GM18867 (cell line): Measurements from ENCODE around the gene HSD3B7.

Experiments
- ATAC-seq: cut with Tn5 transposase; IDR thresholded peaks from one replicate; pipeline ENCODE4 v1.9.1; 2021; ENCODE audit warnings: mild to moderate bottlenecking, moderate library complexity; ENCODE audit not compliant: unreplicated experiment

Gene HSD3B7

DNA sequence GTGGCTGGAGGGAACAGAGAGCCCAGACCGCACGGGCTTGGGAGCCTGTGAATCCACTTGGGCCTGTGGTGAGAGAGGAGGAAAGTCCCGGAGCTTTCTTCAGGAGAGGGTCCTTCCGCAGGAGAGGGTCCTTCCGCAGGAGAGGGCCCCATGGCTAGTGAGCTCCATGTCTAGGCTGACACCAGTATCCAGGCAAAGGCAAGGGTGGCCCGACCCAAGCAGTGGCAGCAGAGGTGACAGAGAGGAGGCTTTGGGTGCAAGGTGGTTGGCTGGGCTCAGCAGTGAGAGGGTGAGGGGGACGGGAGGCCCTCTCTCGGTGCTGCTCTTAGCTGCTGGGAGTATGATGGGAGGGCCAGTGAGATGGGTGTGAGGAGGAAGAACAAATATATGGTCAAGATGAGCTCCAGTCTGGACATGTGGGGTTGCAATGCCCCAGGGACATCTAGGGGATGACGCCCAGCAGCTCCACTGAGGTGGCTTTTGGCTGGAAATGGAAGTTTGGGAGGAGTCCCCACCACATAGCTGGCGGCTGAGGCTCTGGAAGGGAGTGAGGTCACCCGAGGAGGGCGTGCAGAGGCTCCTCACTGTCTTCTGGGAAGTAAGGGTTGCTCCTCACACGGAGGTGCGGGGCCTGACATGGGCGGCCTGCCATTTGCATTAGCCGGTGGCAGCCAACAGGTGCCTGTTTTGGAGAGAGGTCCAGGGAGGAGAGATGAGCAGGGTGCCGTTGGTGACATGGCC, 2.3 kb upstream of the HSD3B7 start:
- no peak for ATAC-seq

DNA sequence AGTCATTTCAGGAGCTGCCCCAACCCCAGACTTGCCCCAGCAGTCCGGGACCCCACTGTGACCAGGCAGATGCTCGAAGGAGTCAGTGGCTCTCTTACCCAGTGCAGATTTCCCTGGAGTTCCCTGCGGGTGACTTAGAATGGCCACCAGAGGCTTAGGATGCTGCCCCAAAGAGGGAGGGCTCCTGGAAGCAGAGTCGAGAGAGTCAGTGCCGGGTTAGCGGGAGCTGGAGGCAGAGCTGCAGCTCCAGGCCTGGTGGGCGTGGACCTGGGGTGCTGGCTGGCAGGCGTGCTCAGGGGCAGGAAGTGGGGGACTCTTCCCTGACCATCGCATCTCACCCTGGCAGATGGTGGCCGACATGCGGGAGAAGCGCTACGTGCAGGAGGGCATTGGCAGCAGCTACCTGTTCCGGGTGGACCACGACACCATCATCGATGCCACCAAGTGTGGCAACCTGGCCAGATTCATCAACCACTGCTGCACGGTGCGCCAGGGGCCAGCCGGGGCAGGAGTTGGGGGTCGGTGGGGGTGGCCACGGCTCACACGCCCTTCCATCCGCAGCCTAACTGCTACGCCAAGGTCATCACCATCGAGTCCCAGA, 1.6 kb upstream of the HSD3B7 start:
- no peak for ATAC-seq

- ATAC-seq, result no peak
These were observed 953 bp upstream of the HSD3B7 start for GRCh38 chr16:30983898-30984610.

GRCh38 chr16:30985401-30986128, 558 bp downstream of the HSD3B7 start:
- ATAC-seq, result no peak

DNA sequence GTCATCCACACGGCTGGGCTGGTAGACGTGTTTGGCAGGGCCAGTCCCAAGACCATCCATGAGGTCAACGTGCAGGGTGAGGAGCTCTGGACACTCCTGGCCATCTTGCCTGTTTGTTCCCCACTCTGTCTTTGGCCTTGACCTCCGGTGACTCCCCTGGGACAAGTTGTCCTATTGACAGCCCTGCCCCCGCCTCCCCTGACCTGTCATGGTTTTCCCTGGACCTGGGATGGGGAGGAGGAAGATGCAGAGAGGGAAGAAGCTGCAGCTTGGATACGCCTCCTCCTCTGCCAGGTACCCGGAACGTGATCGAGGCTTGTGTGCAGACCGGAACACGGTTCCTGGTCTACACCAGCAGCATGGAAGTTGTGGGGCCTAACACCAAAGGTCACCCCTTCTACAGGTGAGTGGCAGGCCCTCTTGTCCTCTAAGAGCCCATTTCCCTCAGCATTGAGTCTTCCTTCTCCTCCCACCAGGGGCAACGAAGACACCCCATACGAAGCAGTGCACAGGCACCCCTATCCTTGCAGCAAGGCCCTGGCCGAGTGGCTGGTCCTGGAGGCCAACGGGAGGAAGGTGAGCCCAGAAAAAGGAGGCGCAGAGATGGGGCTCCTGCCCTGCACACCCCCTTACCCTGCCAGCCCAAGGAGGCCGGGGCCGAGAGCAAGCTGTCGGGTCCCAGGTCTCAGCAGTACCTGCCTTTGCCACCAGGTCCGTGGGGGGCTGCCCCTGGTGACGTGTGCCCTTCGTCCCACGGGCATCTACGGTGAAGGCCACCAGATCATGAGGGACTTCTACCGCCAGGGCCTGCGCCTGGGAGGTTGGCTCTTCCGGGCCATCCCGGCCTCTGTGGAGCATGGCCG, 1.4 kb downstream of the HSD3B7 start:
- ATAC-seq, result no peak

DNA sequence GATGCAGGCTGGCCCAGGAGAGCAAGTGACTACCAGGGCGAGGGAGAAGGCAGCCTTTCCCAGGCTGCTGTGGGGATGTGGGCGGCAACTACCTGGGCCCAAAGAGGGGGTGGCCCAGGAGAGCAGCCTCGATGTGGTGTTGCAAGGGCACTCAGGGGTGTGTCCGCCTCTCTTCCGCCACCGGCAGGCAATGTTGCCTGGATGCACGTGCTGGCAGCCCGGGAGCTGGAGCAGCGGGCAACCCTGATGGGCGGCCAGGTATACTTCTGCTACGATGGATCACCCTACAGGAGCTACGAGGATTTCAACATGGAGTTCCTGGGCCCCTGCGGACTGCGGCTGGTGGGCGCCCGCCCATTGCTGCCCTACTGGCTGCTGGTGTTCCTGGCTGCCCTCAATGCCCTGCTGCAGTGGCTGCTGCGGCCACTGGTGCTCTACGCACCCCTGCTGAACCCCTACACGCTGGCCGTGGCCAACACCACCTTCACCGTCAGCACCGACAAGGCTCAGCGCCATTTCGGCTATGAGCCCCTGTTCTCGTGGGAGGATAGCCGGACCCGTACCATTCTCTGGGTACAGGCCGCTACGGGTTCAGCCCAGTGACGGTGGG, 2.7 kb downstream of the HSD3B7 start:
- no peak for ATAC-seq

DNA sequence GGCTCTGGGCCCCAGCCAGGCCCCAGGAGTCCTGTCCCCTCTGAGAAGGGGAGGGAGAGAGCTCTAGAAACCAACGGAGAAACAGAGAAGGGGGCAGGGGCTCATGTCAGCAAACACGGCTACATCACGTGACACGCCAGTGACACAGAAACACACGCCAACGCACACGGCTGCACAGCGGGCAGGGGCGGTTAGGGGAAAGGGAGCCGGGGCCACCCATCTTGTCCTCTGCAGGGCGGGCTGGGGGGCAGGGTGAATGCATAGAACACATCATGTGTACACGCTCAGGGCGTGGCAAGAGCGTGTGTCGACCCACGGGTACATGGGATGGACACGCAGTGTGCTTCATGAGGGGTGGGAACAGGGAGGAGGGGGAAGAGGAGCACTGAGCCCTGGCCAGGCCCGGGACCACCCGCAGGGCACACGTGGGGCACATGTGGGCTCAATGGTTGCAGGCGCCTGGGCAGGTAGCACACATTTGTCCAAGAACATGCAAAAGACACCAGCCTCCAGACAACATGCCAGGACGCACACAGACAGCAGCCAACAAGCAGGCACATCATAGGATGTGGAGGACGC, 4.6 kb downstream of the HSD3B7 start:
- no peak for ATAC-seq

- ATAC-seq, result no peak
These were observed 5.1 kb downstream of the HSD3B7 start for GRCh38 chr16:30990105-30990504.

GRCh38 chr16:30991052-30991451, 6.0 kb downstream of the HSD3B7 start:
- ATAC-seq, result no peak

GRCh38 chr16:30992276-30992780, 7.3 kb downstream of the HSD3B7 start:
- no peak for ATAC-seq

DNA sequence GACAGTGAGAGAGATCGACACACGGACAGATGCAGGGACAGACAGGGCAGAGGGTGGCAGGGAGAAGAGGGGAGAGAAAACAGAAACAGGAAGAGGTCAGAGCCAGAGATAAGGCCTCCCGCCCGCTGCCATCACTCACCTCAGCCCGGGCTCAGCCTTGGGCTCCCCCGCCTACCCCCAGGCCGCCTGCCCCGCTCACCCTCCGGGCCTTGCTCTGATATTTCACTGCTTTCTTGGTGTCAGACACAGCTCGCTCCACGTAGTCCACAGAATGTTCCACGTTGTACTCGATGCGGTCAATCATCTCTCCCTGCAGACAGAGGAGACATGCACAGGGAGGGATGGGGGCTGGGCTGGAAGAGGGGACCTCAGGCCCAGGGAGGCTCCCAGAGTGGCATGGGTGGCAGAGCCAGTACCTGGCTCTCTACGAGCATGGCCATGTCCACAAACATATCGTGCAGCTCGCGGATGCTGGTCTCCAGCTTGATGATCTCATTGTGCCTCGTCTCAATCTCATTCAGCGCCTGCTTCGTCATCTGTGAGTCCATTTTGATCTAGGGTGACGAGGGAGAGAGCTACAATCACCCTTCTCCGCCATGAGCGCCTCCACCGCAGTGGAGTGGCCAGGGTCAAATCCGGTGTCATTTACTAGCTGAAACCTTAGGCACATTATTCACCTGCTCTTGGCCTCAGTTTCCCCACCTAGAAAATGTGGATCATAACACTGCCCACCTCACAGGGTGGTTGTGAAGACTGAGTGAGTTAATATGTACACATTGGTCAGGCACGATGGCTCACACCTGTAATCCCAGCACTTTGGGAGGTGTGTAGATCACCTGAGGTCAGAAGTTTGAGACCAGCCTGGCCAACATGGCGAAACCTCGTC, 8.2 kb downstream of the HSD3B7 start:
- ATAC-seq, result no peak

DNA sequence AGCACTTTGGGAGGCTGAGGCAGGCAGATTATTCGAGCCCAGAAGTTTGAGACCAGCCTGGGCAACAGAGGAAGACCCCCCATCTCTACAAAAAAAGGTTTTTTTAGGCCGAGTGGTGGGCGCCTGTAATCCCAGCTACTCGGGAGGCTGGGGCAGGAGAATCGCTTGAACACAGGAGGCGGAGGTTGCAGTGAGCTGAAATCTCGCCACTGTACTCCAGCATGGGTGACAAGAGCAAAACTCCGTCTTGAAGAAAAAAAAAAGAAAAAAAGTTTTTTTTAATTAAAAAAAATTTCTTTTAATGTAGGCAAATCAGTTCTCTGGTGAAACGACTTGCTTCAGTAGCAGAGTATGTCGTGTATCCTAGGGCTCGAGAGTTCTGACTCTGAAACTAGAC, 10.9 kb downstream of the HSD3B7 start:
- ATAC-seq, result no peak

DNA sequence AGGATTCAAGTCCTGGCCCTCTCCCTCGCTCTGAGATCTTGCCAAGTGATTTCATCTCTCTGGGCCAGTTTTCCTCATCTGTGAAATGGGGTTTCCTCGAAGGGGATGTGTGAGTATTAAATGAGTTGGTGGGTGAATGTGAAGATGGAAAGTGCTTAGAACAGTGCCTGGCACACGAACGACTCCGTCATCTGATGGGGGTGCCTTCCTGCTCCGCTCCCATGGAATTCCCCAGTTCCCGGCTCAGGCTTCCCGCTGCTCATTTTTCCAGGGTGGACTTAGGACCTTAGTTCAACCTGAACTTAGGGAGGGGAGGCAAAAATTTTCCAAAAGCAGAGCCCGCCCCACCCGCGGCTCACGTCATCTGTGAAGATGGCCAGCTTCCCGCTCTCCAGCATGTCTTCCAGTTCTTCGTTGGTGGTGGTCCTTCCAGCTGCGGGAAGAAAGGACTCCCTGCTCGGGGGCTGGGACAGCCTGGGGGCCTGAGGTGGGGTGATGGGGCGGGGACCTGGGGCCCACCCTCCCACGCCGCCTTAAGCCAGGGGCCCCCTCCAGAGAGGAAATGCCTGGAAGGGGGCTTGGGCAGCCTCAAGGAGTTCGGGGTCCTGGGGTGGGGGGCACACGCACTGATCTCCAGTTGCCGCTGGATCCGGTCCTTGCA, 11.4 kb downstream of the HSD3B7 start:
- ATAC-seq, result peak; percentile 3

GRCh38 chr16:30996985-30997724, 12.1 kb downstream of the HSD3B7 start:
- peak; percentile 70 for ATAC-seq

DNA sequence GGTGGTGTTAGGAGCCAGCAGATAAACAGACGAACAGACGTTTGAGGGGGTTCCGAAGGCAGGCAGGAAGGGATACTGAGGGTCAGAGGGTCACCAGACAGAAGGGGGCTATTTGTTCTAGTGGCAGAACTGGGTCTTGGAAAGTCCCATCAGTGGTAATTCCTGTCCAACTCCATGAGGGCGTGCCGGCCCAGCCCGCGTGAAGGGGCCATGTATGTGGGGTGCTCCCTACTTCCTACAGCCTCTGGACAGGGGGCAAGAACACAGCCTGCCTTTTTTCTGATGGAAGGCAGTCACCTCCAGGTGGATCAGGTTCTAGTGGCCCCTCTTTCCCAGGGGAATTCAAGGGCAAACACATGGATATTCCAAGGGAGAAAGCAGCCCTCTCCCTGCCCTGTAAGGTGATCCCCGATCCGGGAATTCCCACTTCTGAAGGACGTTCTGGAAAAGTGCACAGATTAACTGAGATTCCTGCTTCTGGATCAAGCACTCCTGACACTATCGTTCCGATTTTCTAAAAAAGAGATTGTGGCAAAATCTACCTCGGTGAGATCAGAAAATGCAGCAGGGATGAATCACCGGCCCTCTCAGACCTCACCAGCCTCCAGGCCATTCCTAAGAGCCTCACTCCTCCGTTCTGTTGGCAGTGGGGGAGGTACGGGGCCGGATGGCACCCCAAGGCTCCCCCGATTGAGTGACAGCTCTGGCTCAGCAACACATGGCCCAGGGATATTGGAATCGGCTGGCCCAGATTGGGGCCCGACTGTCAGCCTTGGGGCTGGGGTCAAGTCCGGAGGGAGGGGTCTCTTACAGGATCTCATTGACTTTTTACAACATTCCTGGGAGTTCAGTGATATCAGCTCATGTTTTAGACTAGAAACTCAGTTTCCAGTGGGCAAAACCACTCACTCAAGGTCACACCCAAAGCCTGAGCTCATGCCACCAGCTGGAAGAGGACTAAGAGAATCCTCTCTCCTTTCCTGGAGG, 13.0 kb downstream of the HSD3B7 start:
- no peak for ATAC-seq
